NK-92 (cell line): ENCODE measurements around the gene DGKQ.
"Not testable (repeated sequence)": the region's sequence is repeated elsewhere in the genome, so short reads cannot be mapped to it uniquely, and the experiment has no call there.

Experiments
- DNase-seq: peaks from one replicate; lab custom pipeline; 2025; ENCODE audit not compliant: unreplicated experiment; lab: John Stamatoyannopoulos, UW

The DGKQ gene

DNA sequence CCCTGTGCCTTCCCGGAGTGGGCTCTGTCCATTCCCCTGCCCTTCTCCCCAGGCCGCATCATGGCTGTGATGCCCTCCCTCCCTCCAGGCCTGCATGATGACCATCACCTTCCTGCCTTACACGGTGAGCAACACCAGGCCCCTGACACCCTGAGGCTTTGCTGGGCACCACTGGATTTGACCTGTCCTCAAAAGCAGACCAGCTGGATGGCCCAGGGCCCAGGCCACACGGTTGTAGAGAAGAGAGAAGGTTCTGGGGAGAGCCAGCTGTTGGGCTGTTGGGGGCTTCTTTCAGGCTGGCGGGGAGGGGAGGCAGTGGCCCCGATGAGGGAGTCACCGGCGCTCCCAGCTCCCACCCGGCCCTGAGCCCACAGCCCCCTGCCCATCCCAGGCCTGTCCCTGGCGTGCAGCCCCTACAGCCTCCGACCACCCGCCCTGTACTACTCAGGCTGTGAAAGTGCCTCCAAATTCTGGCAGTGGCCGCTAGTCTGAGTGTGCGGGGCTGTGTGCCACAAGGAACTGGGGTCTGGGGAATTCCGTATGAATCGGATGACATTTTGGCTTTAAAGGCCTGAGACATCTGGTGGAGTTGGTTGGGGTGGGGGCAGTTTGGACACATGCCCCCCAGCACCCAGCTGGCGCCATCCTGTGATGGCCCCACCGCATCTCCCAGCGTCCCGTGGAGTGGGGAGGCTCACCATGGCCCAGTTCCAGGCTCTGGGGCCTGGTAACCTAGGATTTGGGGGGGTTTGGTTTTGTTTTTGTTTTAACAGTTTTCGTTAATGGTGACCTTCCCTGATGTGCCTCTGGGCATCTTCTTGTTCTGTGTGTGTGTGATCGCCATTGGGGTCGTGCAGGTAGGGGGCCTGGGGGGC is 21.5 kb downstream of the DGKQ start:
- no peak for DNase-seq

DNA sequence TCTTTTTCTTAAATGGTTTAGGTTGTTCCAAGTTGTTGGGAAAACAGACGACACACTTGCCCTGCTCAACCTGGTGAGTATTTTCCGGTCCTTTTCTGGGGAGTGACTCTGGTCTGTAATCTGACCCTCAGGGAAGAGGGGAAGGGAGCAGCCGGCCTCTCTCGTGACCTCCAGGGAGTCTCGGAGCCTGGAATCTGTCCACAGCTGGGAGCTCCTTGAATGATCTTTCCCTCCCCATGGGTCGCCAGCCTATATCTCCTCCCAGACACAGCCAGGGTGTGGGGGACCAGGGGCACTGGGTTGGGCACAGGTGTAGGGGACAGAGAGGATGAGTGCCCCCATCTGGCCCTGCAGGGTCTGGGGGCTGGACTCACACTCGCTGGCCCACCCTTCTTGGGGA is 22.2 kb downstream of the DGKQ start:
- DNase-seq = no peak

DNA sequence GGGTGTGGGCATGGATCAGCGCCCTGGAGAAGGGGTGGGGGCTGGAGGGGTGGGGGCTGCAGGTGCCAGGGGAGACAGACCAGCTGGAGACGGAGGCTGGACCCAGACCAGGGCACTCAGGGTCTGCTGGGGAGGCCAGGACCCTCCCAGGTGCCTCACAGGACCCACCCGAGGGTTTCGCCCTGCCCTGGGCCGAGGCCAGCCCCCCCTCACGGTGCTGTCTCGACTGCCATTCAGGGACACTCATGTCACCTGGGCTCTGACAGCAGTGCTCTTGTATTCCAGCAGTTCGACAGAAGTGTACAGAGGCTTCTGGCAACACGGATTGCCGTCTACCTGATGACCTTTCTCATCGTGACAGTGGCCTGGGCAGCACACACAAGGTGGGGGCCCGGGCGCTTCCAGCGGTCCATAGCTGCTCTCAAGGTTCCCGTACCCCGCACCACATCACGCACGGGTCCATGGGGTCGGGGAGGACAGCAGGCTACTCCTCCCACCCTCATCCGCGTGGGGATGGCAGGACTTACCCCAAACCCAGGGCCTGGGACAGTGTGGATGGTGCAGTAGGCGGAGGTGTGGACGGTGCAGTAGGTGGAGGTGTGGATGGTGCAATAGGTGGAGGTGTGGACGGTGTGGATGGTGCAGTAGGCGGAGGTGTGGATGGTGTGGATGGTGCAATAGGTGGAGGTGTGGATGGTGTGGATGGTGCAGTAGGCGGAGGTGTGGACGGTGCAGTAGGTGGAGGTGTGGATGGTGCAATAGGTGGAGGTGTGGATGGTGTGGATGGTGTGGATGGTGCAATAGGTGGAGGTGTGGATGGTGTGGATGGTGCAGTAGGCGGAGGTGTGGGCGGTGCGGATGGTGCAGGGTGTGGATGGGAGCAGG is 23.0 kb downstream of the DGKQ start:
- no peak for DNase-seq

DNA sequence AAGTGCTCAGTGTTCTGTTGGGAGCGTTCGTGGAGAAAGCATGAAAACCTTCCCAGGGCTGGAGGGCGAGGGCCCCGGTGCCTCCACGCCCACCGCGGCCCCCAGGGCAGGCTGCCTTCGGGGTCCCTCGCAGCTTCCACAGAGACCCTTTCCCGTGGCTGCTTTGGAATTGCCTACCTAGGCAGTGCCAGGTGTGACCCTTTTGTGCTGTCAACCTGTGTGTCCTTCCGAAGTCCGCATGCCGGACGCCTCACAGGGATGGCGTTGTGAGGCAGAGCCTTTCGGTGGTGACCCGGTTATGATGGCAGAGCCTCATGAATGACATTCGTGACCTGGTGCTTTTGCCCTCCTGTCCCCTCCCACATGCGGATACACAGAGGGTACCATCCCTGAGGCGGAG is 23.7 kb downstream of the DGKQ start:
- DNase-seq = no peak

DNA sequence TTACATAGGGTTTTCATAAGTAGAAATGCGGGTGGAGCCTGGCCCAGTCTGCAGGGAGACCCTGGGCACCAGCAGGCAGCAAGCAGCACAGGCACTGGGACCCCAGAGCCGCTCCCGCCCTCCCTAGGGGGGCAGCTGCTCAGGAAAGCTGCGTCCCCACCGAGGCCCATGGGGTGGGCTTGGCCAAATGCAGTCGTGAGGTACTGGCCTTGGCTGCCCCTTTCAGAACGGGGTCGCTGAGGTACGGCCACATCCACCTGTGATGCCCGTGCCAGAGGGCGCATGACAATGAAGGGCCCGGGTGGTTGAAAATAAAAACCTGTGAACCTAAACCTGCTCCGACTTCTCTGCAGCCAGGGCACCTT is 24.5 kb downstream of the DGKQ start:
- no peak for DNase-seq

DNA sequence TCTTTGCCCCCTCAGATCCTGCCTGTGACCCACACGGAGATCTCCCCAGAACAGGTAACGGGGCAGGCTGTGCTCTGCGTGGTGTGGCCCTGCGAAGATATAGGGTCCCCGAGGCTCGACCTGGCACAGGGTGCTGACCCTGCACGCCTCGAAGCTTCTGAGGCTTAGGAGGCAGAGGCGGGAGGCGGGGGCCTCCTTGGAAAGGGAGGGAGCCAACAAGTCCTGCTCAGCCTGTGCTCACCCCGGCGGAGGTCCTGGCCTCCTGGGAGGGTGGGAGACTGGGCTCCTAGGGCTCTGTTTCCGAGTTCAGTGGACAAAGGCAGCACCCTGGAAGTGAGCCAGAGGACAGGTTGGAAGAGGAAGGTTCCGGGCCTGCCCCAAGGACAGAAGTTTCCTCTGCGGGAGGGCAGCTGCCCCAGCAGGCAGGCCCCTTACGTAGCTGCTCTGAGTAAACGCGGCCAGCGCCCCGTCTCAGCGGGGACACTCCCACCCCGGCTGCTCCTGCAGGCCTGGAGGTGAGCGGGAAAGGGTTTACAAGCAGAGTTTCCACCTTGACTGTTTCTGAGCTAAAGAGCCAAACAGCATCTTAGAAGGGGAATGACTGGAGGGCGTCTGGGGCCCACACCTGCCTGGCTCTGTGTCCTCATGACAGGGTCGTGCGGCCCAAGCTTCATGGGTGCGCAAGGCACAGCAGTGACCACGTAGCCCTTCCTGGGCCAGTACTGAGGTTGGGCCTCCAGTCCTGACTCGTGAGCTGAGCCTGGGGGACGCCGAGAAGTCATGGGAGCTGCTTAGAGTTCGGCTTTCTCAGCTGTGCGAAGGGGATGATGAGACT is 25.1 kb downstream of the DGKQ start:
- DNase-seq = no peak

DNA sequence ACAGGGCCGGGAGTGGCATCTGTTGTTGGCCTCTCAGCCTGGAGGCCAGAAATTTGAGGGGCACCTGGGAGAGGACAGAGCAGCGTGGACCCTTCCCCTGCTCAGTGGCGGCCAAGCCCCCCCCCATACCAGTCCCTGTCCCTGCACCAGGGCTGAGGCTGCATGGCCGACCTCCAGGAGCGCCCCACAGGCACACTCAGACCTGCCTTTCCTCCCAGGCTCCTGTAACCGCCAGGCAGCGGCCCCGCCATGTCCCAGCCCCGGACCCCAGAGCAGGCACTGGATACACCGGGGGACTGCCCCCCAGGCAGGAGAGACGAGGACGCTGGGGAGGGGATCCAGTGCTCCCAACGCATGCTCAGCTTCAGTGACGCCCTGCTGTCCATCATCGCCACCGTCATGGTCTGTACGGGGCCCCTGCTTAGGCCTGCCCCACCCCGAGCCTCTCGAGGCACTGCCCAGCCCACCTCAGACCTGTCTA is 25.8 kb downstream of the DGKQ start:
- no peak for DNase-seq

DNA sequence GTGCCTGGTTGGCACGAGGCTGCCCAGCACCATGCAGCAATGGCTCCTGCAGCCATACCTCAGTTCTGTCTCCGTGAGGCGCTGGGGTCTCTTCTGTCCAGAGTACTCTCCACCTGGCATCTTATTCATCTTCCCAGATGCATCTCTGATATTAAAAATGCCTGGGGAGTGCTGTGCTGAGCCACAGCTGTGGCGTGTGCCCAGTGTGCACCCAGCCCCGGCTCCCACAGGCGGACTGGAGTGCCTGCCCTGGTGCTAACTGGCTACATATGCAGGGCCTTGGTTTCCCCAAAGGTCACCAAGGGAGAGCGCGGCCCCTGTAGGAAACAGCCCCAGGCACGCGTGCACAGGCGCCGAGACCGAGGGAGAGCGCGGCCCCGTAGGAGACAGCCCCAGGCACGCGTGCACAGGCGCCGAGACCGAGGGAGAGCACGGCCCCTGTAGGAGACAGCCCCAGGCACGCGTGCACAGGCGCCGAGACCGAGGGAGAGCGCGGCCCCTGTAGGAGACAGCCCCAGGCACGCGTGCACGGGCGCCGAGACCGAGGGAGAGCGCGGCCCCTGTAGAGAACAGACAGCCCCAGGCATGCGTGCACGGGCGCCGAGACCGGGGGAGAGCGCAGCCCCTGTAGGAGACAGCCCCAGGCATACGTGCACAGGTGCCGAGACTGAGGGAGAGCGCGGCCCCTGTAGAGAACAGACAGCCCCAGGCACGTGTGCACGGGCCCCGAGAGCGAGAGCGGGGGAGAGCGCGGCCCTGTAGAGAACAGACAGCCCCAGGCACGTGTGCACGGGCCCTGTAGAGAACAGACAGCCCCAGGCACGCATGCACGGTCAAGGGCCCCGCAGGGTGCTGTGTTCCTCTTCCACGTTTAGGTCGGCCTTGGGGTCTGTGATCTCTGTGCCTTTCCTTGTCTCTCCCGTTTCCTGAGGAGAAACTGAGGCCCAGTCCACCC is 26.6 kb downstream of the DGKQ start:
- no peak for DNase-seq

DNA sequence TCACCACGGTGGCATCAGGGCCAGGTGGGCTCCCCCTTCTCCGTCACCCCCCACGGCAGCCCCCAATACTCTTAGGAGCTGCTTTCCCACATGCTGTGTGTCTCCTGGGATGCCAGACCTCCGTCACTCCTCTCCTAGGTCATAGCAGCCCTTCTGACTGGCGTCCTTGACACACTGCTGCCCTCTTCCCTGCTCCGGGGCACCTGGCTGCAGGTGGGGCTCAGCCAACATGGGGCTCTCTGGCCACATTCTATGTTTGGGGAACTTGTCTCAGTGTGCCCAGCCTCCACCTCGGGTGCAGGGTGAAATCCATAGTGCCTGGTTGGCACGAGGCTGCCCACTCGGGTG is 27.3 kb downstream of the DGKQ start:
- DNase-seq = no peak

DNA sequence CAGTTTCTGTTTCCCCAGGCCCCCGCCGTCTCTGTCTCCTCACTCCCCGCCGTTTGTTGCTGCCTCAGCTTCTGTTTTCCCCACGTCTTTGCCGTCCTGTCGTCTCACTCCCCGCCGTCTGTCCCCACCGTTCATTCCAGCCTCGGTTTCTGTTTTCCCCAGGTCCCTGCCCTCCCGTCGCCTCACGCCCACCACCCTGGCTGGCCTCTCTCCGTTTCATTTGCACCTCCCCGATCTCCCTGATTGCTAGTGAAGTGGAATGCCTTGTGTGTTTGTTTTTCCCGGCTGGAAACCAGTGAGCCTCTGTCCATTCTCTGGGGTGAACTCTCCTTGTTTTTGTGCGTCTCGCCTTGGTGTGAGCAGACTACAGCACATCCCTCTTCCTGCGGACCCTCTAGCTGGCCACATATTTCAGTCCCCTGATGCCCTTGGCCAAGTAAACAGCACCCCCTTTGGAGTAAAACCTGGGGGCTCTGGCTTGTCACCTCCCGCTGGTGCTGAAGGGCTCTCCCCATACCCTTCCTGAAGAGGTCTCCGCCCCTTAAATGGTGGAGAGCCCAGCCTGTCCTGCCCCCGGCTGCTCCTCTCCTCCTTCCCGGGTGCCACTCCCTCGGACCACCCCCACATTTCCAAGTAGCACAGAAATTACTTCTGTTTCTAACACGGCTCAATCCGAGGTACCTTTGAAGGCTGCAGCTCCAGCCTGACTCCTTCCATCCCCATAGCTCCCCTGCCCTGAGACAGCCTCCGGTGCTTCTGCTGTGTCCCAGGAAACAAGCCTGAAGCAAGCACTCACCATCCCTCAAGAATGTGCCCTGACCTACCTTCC is 27.9 kb downstream of the DGKQ start:
- no peak for DNase-seq

DNA sequence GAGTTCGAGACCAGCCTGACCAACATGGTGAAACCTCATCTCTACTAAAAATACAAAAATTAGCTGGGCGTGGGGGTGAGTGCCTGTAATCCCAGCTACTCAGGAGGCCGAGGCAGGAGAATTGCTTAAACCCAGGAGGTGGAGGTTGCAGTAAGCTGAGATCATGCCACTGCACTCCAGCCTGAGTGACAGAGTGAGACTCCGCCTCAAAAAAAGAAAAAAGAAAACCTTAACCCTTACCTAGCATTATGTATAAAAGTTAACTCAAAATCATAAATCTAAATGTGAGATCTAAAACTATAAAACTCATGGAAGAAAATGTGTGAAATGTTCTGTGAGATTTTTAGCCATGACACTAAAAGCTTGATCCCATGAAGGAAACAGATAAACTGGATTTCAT is 33.9 kb downstream of the DGKQ start:
- DNase-seq = not testable (repeated sequence)

DNA sequence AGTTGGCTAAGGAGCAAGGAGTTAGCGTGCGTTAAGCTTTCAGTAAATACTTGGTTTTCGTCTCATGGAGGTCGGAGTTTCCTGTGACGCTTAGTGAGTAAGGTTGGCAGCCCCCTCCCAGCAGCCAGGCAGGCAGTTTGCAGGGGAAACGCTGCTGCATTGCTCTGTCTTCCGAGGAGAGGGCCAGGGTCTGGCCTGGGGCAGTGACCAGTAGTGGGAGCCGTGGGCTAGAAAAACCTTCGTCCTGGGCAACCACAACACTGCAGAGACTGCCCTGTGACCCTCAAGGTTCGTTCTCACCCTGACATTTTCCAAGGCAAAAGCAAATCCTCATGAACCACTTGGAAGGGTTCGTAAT is 40.7 kb downstream of the DGKQ start:
- DNase-seq = no peak

DNA sequence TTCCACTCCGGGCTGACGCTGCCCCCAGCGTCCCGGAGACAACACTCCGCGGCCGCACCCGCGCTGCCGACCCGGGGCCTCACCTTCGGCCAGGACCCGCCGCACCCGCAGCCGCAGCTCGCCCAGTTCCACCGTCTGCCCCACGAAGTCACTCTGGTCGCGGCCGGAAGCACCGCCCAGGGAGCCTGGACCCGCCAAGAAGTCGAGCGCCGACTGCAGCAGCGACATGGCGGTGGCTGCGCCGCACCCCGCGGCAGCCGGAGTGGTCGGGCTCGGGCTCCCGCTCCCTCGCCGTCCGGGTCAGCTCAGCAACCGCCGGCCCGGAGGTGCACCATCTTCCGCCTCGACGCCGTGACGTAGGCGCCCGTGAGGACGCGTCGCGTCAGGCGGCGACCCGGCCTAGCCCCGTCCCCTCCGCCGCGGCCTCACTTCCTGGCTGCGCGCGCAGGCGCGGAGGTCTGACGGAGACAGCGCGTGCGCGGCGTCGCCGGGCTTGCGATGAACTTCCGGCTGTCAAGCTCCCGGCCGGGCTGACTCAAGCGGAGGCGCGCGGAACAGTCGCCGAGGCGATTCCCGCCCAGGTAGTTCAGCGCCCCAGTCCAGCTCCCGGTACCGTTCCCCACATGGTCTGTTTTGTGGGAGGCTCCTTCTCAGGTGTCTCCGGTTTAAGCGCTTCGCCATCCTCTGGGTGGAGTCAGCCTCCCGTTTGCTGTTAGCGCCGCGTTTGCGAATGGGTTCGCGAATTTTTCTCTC is 41.2 kb downstream of the DGKQ start, which contains the start of the genes GAK and TMEM175:
Gene GAK, minus strand, starts transcription at position 357 of the 753 bp plus-strand sequence. Its CDS starts 129 bp downstream, at position 228.
Gene TMEM175, plus strand, starts transcription at position 501 of the 753 bp plus-strand sequence. CDS start 15,280 bp downstream, outside the sequence.
- DNase-seq = peak; percentile 81

DNA sequence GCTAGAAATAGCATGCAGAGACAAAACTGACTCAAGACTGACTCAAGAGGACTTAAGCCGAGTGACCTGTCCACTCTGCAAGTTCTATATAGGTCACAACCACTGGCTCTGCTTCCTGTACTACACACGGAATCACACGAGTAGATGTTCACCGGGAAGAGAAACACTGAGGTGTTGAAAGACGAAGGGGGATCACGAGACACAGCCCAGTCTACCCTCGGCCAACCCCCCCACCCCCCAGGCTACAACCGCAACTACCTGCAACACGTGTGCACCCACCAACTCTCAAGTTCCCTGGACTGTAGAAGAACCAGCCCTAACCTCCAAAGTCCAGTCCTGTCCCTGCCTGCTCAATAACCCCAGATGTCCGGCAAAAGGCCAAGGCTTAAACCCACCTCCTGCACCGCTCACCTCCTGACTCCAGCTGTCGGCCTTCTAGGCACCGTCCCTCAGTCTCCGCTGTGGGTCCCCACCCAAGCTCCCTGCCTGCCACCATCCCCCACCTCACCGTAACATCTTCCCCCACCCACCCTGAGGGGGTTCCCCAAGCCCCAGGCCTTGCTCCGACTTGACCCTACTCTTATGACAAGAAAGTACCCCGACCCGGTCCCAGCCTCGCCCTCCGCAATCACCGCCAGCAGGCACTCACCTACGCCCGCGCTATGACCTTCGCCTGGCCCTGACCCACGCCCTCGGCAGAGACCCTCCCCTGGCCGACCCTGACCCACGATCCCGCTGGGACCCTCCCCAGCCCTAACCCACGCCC is 42.0 kb downstream of the DGKQ start:
- no peak for DNase-seq

DNA sequence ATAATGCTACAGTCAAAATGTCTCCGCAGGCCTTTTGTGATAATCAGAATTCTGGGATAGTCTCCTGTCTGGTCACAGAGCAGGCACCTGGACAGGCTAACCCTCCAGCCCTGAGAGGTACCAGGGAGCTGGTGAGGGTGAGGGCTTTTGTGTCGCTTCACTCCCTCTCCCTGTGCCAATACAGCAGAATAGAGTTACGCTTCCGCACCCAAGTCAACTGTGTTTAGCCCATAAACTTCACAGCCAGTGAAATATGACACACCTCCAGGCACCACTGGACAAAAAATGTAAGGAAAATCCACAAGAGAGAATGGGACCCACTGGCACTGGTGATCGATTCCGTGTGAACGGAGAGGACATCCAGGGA is 42.6 kb downstream of the DGKQ start:
- DNase-seq = no peak

DNA sequence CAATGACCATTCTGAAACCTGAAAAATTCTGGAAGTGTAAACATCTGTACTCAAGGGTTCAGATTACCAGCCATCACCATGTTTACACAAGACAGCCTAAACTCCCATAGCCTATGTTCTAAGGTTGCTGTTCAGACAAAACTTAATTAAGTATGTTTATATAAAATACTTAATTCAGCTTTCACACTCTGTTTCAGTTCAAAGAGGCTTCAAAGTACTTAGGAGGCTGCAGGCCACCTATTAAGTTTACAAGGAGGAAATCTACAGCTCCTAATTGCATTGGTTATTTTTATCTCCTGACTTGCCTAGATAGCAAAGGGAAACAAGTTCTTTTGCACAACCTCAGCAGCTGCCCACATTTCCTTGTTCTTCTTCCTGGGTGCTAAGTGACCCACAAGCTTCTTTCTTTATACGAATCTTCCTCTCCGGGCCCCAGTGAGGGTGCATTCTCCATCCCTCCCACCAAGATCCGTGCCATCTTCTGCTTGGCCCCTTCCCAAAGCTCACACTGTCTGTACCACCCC is 43.3 kb downstream of the DGKQ start:
- no peak for DNase-seq

DNA sequence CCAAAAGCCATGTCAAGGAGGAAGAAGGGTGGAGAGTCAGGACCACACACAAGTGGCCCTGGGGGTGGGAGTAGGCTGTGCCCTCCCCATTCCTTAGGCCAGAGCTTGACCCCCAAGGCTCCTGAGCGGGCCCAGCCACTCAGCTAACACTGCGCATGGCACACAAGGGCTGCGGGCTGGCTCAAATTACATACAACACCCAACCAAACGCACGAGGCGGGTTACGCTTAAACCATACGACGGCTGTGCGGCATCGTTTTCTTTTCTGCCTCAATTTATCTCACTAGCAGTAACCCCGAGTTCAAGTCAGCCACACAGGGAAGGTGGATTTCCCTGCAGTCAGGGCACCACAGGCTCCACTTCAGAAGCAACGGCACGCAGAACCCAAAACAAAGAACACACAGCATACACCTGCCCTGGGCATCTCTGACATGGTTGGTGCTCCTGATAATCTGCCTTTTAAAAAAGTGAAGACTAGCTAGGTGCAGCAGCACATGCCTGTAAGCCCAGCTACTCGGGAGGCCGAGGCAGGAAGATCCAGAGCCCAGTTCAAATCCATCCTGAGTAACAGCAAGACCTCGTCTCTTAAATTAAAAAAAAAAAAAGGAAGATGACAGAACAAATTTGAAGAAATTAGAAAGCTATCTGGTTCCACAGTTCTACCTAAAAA is 44.1 kb downstream of the DGKQ start:
- DNase-seq = no peak
